ENCODE data around the gene ATAD1. TPM values are rescaled to one million over a fixed set of nuclear protein-coding genes. Genes with fewer than 3 reads are reported as not detected.

Gene ATAD1
- total RNA-seq, 1 experiment from 2014 or later, result 48.8 TPM

DNA sequence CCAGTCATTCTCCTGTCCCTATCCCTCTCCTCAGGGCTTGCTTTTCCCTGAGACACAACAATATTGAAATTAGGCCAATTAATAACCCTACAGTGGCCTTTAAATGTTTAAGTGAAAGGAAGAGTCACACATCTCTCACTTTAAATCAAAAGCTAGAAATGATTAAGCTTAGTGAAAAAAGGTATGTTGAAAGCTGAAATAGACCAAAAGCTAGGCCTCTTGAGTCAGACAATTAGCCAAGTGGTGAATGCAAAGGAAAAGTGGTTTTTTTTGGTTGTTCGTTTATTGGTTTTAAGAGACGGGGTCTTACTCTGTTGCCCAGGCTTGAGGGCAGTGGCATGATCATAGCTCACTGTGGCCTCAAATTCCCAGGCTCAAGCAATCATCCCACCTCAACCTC, 9.7 kb upstream of the ATAD1 start:
- CTCF ChIA-PET, result no interaction called here
- Mint-ChIP-seq H3K27me3 (ENCODE audit: insufficient read depth, unreplicated experiment) (no peaks in the 10 kb centered on the region), H3K4me3 (ENCODE audit: unreplicated experiment) (no peak overlapping the region), H3K9me3 (ENCODE audit: unreplicated experiment) (no peaks in the 10 kb centered on the region), H3K4me1 (ENCODE audit: low read depth, unreplicated experiment) (no peaks in the 10 kb centered on the region), H3K36me3 (ENCODE audit: insufficient read depth, unreplicated experiment) (no peaks in the 10 kb centered on the region), H3K27ac (ENCODE audit: unreplicated experiment) (no peak overlapping the region)
- DNase-seq, result no peak
- Histone ChIP-seq H3K4me3 (ENCODE audit: low read depth, low read length) (no peak overlapping the region), H3K36me3 (ENCODE audit: control insufficient read depth, insufficient read depth, low read length) (no peaks in the 10 kb centered on the region), H3K9me3 (no peaks in the 10 kb centered on the region), H3K27me3 (replicated peaks; ENCODE audit: control insufficient read depth, insufficient read depth, low read length) (no peaks in the 10 kb centered on the region), H3K4me1 (peaks cover 5% of the 10 kb centered on the region; the same call in 1 of the 2 replicates)
- TF ChIP-seq, protein P1, sequence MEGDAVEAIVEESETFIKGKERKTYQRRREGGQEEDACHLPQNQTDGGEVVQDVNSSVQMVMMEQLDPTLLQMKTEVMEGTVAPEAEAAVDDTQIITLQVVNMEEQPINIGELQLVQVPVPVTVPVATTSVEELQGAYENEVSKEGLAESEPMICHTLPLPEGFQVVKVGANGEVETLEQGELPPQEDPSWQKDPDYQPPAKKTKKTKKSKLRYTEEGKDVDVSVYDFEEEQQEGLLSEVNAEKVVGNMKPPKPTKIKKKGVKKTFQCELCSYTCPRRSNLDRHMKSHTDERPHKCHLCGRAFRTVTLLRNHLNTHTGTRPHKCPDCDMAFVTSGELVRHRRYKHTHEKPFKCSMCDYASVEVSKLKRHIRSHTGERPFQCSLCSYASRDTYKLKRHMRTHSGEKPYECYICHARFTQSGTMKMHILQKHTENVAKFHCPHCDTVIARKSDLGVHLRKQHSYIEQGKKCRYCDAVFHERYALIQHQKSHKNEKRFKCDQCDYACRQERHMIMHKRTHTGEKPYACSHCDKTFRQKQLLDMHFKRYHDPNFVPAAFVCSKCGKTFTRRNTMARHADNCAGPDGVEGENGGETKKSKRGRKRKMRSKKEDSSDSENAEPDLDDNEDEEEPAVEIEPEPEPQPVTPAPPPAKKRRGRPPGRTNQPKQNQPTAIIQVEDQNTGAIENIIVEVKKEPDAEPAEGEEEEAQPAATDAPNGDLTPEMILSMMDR (IDR thresholded peaks at IDR 0.05; ENCODE audit: insufficient read depth in 1 of 2, low read depth in 1 of 2, low read length in 1 of 2, severe bottlenecking in 1 of 2, unreplicated experiment in 1 of 2), result no peak
- POLR2A ChIA-PET, result no interaction called here
- intact Hi-C loops (cut with micrococcal nuclease; ENCODE audit: unreplicated experiment), result no loop called here
- BruUV-seq (replicated peaks), result no TSS peak

DNA sequence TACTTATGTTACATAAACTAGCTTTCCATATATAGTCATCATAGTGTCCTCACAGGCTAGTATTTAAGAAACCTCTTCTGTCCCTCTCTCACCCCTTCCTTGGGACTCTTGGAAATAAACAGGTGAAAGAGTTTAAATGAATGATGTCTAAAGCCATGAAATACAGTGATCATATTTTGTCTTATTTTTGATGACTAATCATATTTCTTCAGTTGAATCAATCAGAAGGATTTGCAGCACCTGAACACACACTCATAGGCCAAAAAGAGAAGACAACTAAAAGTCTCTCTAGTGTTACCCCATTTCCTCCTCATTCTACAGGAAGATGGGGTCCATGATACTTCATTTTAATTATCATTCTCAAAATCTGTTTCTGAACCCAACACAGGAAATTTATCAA, 8.6 kb upstream of the ATAD1 start:
- no peaks in the 10 kb centered on the region for H3K27me3 Mint-ChIP-seq (ENCODE audit: insufficient read depth, unreplicated experiment)
- H3K9me3 Mint-ChIP-seq (ENCODE audit: unreplicated experiment), result no peaks in the 10 kb centered on the region
- no TSS peak for BruUV-seq (replicated peaks)
- no peak for DNase-seq
- no peak overlapping the region for H3K27ac Mint-ChIP-seq (ENCODE audit: unreplicated experiment)
- ChIA-PET CTCF (no interaction called here), POLR2A (no interaction called here)
- H3K9me3 ChIP-seq, result no peaks in the 10 kb centered on the region
- peaks cover 5% of the 10 kb centered on the region; the same call in 1 of the 2 replicates for H3K4me1 ChIP-seq
- H3K4me1 Mint-ChIP-seq (ENCODE audit: low read depth, unreplicated experiment), result no peaks in the 10 kb centered on the region
- no peaks in the 10 kb centered on the region for H3K36me3 ChIP-seq (ENCODE audit: control insufficient read depth, insufficient read depth, low read length)
- no peak overlapping the region for H3K4me3 ChIP-seq (ENCODE audit: low read depth, low read length)
- no peak overlapping the region for H3K4me3 Mint-ChIP-seq (ENCODE audit: unreplicated experiment)
- TF ChIP-seq, protein P1 (IDR thresholded peaks at IDR 0.05; ENCODE audit: insufficient read depth in 1 of 2, low read depth in 1 of 2, low read length in 1 of 2, severe bottlenecking in 1 of 2, unreplicated experiment in 1 of 2), result no peak
- intact Hi-C loops (cut with micrococcal nuclease; ENCODE audit: unreplicated experiment), result no loop called here
- H3K27me3 ChIP-seq (replicated peaks; ENCODE audit: control insufficient read depth, insufficient read depth, low read length), result no peaks in the 10 kb centered on the region
- no peaks in the 10 kb centered on the region for H3K36me3 Mint-ChIP-seq (ENCODE audit: insufficient read depth, unreplicated experiment)

DNA sequence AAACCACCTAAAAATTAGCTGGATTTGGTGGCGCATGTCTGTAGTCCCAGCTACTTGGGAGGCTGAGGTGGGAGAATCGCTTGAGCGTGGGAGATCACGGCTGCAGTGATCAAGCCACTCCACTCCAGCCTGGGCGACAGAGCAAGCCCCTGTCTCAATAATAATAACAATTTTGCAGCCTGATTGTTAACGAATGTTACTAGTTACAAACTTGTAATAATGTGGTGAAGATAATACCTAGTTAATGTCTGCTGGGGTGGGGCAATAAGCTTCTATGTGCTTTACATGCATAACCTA, 1.2 kb upstream of the ATAD1 start:
- H3K9me3 ChIP-seq, result no peaks in the 10 kb centered on the region
- CTCF ChIA-PET, result interaction anchor here (2.1 kb wide), 1 partner anchor 295 kb away, joined by 4 read pairs; no protein-coding TSS in a partner anchor
- H3K4me1 ChIP-seq, result peaks cover 24% of the 10 kb centered on the region
- peak overlapping the region; percentile 99 for H3K4me3 Mint-ChIP-seq (ENCODE audit: unreplicated experiment)
- peaks cover 5% of the 10 kb centered on the region for H3K36me3 Mint-ChIP-seq (ENCODE audit: insufficient read depth, unreplicated experiment)
- H3K27me3 ChIP-seq (replicated peaks; ENCODE audit: control insufficient read depth, insufficient read depth, low read length), result no peaks in the 10 kb centered on the region
- no TSS peak for BruUV-seq (replicated peaks)
- DNase-seq, result no peak
- peaks cover 17% of the 10 kb centered on the region for H3K4me1 Mint-ChIP-seq (ENCODE audit: low read depth, unreplicated experiment)
- no peaks in the 10 kb centered on the region for H3K27me3 Mint-ChIP-seq (ENCODE audit: insufficient read depth, unreplicated experiment)
- no peaks in the 10 kb centered on the region for H3K36me3 ChIP-seq (ENCODE audit: control insufficient read depth, insufficient read depth, low read length)
- intact Hi-C loops (cut with micrococcal nuclease; ENCODE audit: unreplicated experiment), result loop anchor here (2.0 kb wide), 1 partner anchor 44 kb away; the partner anchor contains the start of genes KLLN and PTEN
- H3K4me3 ChIP-seq (ENCODE audit: low read depth, low read length), result peak overlapping the region; percentile 66
- no peaks in the 10 kb centered on the region for H3K9me3 Mint-ChIP-seq (ENCODE audit: unreplicated experiment)
- no peak overlapping the region for H3K27ac Mint-ChIP-seq (ENCODE audit: unreplicated experiment)
- TF ChIP-seq, protein P1 (IDR thresholded peaks at IDR 0.05; ENCODE audit: insufficient read depth in 1 of 2, low read depth in 1 of 2, low read length in 1 of 2, severe bottlenecking in 1 of 2, unreplicated experiment in 1 of 2), result no peak
- POLR2A ChIA-PET, result no interaction called here
